Skeletal muscle tissue (tissue), 4 donors: ENCODE measurements around the gene LMO7. TPM values are rescaled to one million over a fixed set of nuclear protein-coding genes. Genes with fewer than 3 reads are reported as not detected.

Experiments
- H3K27ac ChIP-seq: one replicate; pipeline ENCODE4 v1.7.0; 2013; ENCODE audit warnings: mild to moderate bottlenecking, low read depth, low read length, inconsistent platforms
- H3K27me3 ChIP-seq, 3 donors: one replicate each; pipeline ENCODE4 v1.7.0; 2013; ENCODE audit warnings: low read length in 3 of 3; ENCODE audit not compliant: control insufficient read depth in 3 of 3, insufficient read depth in 3 of 3
- H3K36me3 ChIP-seq, 3 donors: one replicate each; pipeline ENCODE4 v1.7.0; 2013; ENCODE audit warnings: low read length in 3 of 3; ENCODE audit not compliant: control insufficient read depth in 3 of 3, insufficient read depth in 3 of 3
- H3K4me1 ChIP-seq, 3 donors: one replicate each; pipeline ENCODE4 v1.7.0; 2013; ENCODE audit warnings: low read length in 3 of 3, mild to moderate bottlenecking in 3 of 3; ENCODE audit not compliant: control insufficient read depth in 3 of 3, insufficient read depth in 3 of 3
- H3K4me3 ChIP-seq, 3 donors: one replicate each; pipeline ENCODE4 v1.7.0; 2013; ENCODE audit warnings: low read length in 3 of 3
- H3K9ac ChIP-seq, 3 donors: one replicate each; pipeline ENCODE4 v1.7.0; 2013; ENCODE audit warnings: low read length in 3 of 3, mild to moderate bottlenecking in 3 of 3, moderate library complexity in 2 of 3, low read depth in 1 of 3
- H3K9me3 ChIP-seq, 3 donors: one replicate each; pipeline ENCODE4 v1.7.0; 2013; ENCODE audit warnings: low read length in 3 of 3; ENCODE audit not compliant: control insufficient read depth in 3 of 3
- total RNA-seq: library from RNA; depleted of rRNA; stranded (reverse); fragments of >200 nt; gene quantifications from one replicate; pipeline ENCODE4 v1.2.3, GENCODE V29; 2014
- donor health status: Osteomylitis.

The LMO7 gene
- total RNA-seq, 1 donor from 2014 or later: 176 TPM

DNA sequence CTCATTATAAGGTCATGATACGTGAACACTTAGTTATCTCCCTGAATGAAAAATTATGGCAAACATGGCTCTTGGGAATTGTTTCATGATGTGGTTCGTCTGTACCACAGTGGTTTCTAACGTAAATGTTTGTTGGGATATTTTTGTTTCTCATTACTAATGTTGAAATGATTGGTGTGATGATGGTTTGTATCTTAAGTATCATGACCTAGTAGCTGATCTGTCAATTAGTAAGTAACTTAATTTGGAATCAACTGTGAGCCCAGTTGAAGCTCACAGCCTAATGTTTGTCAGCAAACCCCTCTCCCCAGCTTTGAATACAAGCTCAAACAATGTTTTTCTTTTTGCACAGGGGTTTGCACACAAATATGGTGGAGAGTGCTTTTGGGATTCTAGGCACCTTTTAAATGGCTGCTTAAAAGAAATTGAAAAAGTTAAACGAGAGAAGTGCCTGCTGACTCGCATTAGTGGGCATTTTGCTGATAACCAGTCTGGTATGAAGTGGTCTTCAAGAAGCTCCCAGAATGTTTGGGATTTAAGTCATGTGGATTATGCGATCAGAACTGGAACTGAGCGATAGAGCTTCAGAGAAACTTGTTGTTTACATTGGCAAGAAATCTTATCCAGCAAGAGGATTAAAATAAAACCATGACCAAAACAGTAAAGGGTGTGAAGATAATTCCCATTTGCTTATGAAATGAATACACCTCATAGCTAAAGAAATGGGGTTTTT lies 68.2 kb downstream of the LMO7 start:
- H3K36me3 ChIP-seq: no peaks in the 10 kb centered on the region
- H3K27me3 ChIP-seq: no peaks in the 10 kb centered on the region
- H3K9ac ChIP-seq: no peak overlapping the region
- no peak overlapping the region for H3K4me3 ChIP-seq
- no peaks in the 10 kb centered on the region for H3K9me3 ChIP-seq
- H3K4me1 ChIP-seq: peaks cover 2 to 7% (median 3%) of the 10 kb centered on the region in 3 donors
- no peak overlapping the region for H3K27ac ChIP-seq

DNA sequence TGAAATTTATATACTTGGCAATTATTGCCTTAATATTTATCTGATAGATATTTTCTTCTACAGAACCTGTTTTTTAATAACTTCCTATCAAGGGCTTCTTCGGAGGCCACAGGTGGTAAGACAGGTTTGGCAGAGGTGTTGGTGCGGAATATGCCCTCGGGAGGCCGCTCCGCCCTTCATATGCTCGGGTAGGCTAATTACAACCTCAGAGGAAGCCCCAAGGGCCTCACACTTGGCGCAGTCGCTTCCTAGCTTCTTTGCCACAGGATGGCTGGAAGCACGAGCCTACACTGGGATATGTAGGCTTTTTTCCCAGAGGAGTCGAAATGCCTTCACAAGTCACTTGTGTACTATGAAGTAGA lies 68.8 kb downstream of the LMO7 start:
- Histone ChIP-seq H3K27me3 (no peaks in the 10 kb centered on the region), H3K27ac (no peak overlapping the region), H3K4me3 (peak overlapping the region in 1 of 3 donors; percentile 0), H3K9me3 (no peaks in the 10 kb centered on the region), H3K4me1 (peaks cover 2 to 7% (median 3%) of the 10 kb centered on the region in 3 donors), H3K36me3 (no peaks in the 10 kb centered on the region), H3K9ac (no peak overlapping the region)

DNA sequence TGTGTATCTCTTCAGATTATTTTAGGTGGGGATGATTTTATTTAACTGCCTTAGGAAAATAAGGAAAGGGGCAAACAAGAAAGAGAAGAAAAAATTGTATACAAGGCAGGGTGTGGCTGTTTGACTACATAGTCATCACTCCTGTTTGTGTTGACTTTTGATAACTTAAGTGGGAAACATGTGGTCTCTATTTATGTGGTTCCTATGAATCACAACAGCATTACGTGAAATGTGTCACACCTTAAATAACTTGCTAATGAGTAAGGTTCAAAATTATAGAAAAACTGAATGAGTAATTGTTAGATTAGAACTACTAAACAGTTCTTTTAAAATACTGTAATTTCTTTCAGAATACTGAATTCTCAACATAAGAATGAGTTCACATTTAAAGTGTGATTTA lies 69.3 kb downstream of the LMO7 start:
- no peak overlapping the region for H3K4me3 ChIP-seq
- peaks cover 2 to 7% (median 3%) of the 10 kb centered on the region in 3 donors for H3K4me1 ChIP-seq
- no peaks in the 10 kb centered on the region for H3K36me3 ChIP-seq
- H3K9ac ChIP-seq: no peak overlapping the region
- H3K27ac ChIP-seq: no peak overlapping the region
- no peaks in the 10 kb centered on the region for H3K9me3 ChIP-seq
- H3K27me3 ChIP-seq: no peaks in the 10 kb centered on the region

DNA sequence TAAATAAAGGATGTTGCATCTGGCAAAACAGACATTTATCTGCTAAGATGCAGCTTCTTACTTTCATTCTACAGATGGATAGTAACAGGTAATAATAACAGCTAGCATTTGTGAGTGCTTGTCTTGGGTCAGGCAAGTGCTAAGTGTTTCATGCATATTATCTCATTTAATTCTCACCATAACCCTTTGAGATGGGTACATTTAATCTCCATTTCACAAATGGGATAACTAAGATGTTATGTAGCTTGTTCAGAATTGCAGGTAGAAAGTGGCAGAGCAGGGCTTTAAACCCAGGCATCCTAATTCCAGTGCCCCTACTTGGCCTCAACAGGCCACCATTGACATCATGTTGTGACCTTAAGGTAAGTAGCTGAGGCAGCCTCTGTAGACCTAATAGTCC lies 69.8 kb downstream of the LMO7 start:
- no peak overlapping the region for H3K27ac ChIP-seq
- no peak overlapping the region for H3K4me3 ChIP-seq
- H3K4me1 ChIP-seq: peaks cover 2 to 7% (median 3%) of the 10 kb centered on the region in 3 donors
- H3K27me3 ChIP-seq: no peaks in the 10 kb centered on the region
- no peak overlapping the region for H3K9ac ChIP-seq
- no peaks in the 10 kb centered on the region for H3K9me3 ChIP-seq
- H3K36me3 ChIP-seq: no peaks in the 10 kb centered on the region

DNA sequence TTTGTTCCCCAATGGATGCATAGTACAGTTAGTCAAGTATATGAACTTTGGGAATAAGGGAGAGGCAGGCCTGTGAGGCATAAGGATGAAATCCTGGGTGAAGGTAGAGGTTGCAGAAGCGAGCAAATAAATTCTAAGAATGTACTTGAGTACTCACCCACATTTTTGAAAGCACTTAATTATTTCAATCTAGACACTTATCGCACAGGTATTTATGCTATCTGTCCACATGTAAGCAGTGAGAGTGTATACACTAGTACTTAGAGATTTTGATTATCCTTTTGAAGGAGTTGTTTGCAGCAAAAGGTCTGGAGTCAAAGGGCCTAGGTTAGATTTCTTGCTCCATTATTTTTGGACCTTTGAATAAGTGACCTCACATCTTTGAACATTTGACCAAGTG lies 77.7 kb downstream of the LMO7 start:
- no peaks in the 10 kb centered on the region for H3K9me3 ChIP-seq
- H3K4me1 ChIP-seq: peaks cover 0 to 3% (median 0%) of the 10 kb centered on the region in 3 donors
- H3K27ac ChIP-seq: no peak overlapping the region
- H3K36me3 ChIP-seq: no peaks in the 10 kb centered on the region
- H3K27me3 ChIP-seq: no peaks in the 10 kb centered on the region
- H3K4me3 ChIP-seq: no peak overlapping the region
- no peak overlapping the region for H3K9ac ChIP-seq

DNA sequence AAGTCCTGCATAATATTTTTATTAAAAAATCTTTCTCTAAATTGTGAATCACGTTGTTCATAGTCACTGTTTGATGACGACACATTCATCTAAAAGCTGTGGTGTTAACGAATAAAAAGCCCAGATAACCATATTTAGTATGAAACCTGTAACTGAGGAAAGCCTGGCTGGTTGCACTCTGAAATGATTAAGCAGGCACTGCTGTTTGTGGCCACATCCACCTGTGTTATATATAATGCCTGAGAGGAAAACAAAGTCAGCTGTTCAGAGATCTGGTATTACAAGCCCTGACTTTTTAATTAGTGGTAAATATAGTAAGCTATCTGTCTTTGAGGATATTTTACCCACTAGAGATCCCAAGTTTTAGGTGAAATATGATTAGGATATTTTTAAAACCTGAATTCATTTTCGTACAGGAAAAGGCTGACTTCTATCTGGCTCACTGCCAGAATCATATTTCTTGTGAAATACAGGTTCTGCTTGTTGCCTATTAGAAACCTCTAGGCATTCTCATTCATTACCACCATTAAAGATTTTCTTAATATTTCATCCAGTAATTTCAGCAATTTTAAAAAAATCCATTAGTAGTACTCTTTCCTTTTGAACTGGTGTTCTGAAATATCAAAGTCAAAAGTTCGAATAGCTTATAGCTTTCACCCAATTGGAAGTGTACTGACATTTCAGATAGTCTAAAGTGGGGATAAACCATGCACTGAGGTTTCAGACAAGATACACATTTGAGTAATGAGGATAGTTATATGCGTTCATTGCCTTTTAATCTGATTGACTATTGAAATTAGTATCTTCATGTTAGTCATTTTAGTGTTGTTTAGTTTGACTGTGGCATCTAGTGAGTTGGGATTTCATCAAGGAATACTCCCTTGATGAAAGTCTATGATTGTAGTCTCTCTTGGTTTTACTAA lies 79.7 kb downstream of the LMO7 start:
- H3K9ac ChIP-seq: peak overlapping the region in 1 of 3 donors; percentile 7

DNA sequence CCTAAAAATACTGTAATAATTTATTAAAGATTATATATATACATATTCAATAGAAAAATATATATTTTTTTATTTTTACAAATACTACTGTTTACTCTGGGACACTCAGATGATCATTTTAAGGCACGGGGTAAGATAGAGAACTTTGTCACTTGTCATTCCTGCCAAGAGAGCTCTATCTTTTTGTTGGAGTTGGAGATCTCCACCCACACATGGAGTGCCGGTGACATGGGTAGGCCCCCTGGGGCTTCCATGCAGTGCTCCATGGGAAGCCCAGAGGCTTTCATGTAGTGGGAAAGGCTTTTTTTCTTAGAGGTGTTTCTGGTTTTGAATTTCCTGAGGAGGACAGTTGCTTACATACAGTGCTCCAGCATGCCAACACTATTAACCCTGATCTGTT lies 81.4 kb downstream of the LMO7 start:
- H3K36me3 ChIP-seq: no peaks in the 10 kb centered on the region
- no peaks in the 10 kb centered on the region for H3K27me3 ChIP-seq
- peaks cover 0 to 3% (median 0%) of the 10 kb centered on the region in 3 donors for H3K4me1 ChIP-seq
- H3K9me3 ChIP-seq: no peaks in the 10 kb centered on the region
- H3K4me3 ChIP-seq: no peak overlapping the region
- H3K27ac ChIP-seq: no peak overlapping the region
- H3K9ac ChIP-seq: no peak overlapping the region

More for the DNA sequence above, 79.7 kb downstream of the LMO7 start:
- H3K4me3 ChIP-seq: peak overlapping the region in 1 of 3 donors; percentile 9
- H3K36me3 ChIP-seq: no peaks in the 10 kb centered on the region
- H3K9me3 ChIP-seq: no peaks in the 10 kb centered on the region
- no peaks in the 10 kb centered on the region for H3K27me3 ChIP-seq
- H3K27ac ChIP-seq: no peak overlapping the region
- peaks cover 0 to 3% (median 0%) of the 10 kb centered on the region in 3 donors for H3K4me1 ChIP-seq

DNA sequence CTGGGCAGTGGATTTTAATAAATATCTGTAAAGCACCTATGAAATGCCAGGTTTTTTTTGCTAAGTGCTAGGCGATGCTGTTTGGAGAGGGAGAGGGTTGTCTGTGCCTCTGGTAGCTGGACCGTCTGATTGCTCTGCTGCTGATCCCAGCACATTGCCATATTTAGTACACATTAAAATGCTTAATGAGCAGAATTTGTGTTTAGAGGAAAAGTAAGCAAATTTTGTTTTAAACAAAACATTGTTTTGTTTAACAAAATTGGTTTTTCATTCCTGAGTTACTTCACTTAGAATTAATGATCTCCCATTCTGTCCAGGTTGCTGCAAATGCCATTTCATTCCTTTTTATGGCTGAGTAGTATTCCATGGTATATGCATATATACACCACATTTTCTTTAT lies 85.2 kb downstream of the LMO7 start:
- Histone ChIP-seq H3K27ac (no peak overlapping the region), H3K9me3 (no peaks in the 10 kb centered on the region), H3K27me3 (no peaks in the 10 kb centered on the region), H3K9ac (no peak overlapping the region), H3K36me3 (no peaks in the 10 kb centered on the region), H3K4me1 (peaks cover 0 to 3% (median 2%) of the 10 kb centered on the region in 3 donors), H3K4me3 (no peak overlapping the region)

DNA sequence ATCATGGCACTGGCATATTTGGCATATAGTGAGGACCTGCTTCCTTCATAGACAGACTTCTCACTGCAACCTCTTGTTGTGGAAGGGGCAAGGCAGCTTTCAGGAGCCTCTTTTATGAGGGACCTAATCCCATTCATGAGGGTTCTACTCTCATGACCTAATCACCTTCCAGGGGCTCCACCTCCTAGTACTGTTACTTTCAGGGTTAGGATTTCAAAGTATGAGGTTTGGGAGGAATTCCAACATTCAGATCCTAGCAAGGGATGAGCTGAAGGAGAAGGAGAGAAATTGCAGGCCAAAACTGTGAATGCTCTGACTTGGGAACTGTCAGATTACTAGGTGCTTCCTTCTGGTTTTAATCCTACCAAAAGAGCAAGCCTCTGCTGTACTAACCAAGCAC lies 87.8 kb downstream of the LMO7 start:
- no peaks in the 10 kb centered on the region for H3K9me3 ChIP-seq
- no peak overlapping the region for H3K27ac ChIP-seq
- no peaks in the 10 kb centered on the region for H3K36me3 ChIP-seq
- no peak overlapping the region for H3K9ac ChIP-seq
- H3K27me3 ChIP-seq: no peaks in the 10 kb centered on the region
- no peak overlapping the region for H3K4me3 ChIP-seq
- peaks cover 0 to 3% (median 2%) of the 10 kb centered on the region in 3 donors for H3K4me1 ChIP-seq
